CD1c-positive myeloid dendritic cell (primary cell): ENCODE data around the gene CHCHD3.

Experiments
- DNase-seq: peaks from one replicate; pipeline ENCODE4 v3.0.0-alpha.2; 2016; ENCODE audit errors: extremely low spot score

Gene CHCHD3

GRCh38 chr7:132817949-132818348 lies 263.9 kb downstream of the CHCHD3 start:
- DNase-seq, result no peak

GRCh38 chr7:132815696-132816311 lies 266.1 kb downstream of the CHCHD3 start:
- no peak for DNase-seq

GRCh38 chr7:132815130-132815529 lies 266.8 kb downstream of the CHCHD3 start:
- no peak for DNase-seq

DNA sequence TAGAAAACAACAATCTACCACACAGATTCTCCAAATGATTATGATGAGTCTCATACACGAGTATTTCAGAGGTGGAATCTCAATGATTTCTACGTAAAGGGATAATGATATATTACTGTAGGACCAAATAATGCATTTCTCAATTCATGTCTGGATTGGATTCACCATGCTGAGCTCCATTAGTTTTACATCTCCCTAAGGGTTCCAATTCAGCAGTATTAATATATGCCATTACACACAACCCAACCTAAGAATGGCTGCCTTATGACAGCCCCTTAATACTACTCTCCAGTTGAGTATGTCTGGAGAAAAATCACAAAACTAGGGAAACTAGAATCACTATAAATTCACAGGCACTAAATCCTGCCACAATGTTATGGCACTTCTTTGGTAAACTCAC lies 271.3 kb downstream of the CHCHD3 start:
- DNase-seq, result no peak

DNA sequence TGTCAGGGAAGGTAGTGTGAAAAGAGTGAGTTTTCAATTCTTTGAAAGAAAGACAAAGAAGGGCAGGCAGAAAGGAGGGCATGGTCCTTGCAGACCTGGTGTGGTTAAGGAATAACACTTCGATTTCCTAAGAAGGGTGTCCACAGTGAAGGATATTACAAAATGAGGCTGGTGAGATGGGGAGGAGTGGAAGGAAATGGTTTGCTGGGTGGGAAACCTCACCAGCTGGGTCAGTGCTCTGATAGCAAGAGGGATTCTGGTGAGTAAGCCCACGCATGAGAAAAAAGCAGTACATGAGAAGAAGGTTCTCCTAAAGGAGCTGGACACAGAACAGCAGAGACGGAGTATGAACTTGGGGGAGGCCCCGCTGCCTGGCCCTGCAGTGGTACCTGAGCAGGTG lies 275.1 kb downstream of the CHCHD3 start:
- DNase-seq, result no peak

DNA sequence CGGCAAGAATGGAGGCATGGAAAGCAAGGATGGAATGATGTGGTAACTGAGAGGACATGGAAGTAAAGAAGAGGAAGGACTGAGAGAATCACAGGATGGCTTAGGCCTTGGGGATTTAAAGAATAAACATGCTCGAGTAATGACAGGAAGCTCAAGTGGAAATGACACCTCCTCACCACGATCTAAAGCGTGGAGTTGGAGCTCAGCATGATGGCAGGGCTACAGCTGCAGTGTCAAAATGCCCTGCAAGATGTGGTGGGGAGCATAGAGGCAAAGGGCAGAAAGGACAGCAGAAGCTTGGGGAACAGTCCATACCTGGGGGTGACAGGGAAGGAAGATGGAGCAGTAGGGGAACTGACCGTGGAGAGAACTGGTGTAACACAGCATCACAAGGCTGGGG lies 276.1 kb downstream of the CHCHD3 start:
- DNase-seq, result no peak

DNA sequence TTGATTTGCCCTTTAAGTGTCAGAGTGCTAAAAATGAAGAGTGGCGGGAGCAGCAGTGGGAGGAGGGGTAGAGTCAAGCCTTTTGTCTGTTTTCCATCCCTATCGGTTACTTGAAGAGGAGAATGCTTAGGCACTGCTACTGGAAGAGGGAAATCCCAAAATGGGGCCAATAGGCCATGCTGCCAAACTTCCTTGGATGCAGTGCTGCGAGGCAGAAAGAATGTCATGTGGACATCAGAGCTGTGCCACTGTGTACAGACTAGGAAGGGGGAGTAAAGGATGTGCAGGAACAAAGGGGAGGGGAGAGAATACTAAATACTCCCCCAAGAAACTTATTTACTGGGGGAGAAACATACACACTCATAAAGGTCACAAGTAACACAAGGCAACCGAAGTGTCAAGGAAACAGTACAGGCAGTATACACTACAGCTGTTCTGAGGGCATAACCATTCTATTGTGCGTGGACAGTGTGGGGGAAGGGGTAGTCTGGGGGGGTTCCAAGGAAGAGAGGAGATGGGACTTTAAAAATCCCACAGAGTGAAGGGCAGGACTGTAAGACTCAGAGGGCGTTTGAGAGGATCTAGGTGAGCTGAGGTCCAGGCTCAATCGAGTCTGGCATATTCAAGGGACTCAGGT lies 276.9 kb downstream of the CHCHD3 start:
- DNase-seq, result no peak

DNA sequence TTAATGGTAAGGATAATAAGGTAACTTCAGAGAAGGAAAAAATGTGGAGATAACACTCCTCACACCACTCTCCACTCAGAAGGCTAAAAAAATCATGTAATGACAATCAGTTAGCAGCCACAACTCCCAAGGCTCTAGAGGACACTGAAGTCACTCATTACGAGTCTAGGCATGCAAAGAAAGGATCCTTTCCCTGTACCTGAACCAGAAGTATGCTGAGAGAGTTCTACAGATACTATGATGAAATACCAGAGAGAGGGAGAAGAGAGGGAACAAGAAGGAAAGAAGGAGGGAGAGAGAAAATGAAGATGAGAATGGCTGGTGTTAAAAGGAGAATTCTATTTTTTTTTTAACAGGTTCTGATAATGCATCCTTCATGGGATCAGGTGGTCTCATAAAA lies 281.4 kb downstream of the CHCHD3 start:
- no peak for DNase-seq

GRCh38 chr7:132799081-132799413 lies 282.8 kb downstream of the CHCHD3 start:
- DNase-seq, result no peak

DNA sequence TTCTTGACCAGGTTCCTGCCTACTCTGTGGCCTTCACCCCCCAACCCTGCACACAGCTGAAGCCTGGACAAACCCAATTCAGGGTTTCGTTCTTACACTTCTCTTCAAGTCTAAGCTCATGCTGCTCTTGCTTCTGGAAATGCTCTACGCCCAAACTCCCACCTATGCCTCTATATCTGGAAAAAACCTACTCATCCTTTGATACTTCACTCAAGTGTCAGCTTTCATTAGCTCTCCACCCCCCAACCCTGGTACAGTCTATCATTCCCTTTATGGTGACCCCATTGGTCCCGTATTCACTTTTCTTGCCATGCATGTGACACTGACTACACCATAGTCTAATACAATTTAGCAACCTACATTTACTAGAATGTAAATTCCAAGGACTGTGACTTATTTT lies 284.7 kb downstream of the CHCHD3 start:
- DNase-seq, result no peak

DNA sequence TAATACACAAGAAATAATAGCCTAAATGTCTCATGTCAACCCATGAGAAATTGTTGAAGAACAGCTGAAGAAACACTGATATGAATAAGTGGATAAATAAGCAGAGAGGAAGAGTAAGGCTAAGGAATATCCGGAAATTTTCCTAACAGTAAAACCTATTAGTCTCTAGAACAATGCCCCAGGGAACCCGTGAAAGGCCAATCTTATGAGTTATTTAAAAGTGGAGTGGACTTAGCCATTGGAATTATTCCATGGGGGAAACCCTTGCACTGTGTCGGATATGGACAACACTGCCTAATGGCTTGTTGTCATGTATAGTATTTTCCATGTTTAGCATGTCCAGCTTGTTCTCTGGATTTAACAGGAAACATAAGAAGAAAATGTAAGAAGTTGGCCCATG lies 288.4 kb downstream of the CHCHD3 start:
- DNase-seq, result no peak

GRCh38 chr7:132791036-132791435 lies 290.9 kb downstream of the CHCHD3 start:
- no peak for DNase-seq

- no peak for DNase-seq
These were observed 291.8 kb downstream of the CHCHD3 start for GRCh38 chr7:132790104-132790503.

GRCh38 chr7:132789281-132789680 lies 292.6 kb downstream of the CHCHD3 start:
- no peak for DNase-seq

- DNase-seq, result no peak
These were observed 296.0 kb downstream of the CHCHD3 start for GRCh38 chr7:132785870-132786269.

DNA sequence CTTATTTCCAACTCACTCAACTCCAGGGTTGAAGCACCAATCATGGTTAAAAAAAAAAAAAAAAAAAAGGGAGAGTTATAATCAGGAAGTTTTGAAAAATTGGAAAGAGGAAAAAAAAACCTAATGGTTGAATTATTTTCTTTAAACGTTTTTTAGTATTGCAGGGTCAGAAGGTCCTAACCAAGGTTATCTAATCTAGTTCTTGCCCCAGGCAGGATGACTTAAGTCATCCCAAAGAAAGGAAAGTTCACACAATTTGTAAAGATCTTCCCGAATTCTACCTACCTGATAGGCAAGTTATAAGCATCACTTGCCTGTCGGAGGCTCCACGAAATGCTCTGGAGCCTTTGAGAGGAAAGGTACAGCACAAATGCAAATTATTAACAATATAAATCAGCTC lies 297.5 kb downstream of the CHCHD3 start:
- DNase-seq, result no peak

DNA sequence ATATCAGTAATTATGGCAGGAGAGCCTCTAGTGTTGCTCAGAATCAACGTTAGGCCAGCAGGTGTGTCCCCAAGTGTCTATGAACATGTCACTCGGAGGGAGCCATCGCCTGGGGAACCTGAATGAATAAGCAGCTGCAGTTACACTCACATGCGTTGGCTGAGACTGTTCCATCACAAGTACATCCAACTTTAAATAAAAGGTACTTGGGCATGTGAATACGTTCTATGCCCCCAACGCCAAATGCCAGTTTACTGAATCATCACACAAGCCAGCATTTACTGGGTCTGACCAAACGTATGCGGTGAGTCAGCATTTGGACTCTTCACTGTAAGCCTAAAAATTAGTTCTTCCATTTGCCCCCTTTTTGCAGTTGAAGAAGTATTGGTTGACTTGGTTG lies 298.1 kb downstream of the CHCHD3 start:
- DNase-seq, result no peak

GRCh38 chr7:132782777-132783640 lies 298.9 kb downstream of the CHCHD3 start:
- no peak for DNase-seq

- no peak for DNase-seq
These were observed 301.1 kb downstream of the CHCHD3 start for GRCh38 chr7:132780822-132781221.

DNA sequence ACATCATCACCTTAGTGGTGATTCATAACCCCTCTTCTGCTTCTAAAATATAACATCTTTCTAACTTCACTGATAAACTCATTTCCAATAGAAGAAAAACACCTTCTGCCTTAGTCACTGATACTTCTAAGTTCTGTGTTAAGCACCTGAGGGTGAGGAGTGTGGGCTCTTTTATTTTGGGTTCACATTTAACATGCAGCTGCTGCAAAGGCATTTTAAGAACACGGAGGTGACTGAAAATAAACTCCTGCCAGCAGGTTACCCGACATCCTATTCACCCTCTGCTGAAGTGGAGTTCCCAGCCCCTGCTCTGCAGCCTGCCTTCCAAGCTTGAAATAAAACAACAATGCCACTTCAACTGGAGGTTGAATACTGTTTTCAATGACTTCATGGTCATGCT lies 302.7 kb downstream of the CHCHD3 start:
- no peak for DNase-seq

- no peak for DNase-seq
These were observed 303.1 kb downstream of the CHCHD3 start for GRCh38 chr7:132778761-132779160.

DNA sequence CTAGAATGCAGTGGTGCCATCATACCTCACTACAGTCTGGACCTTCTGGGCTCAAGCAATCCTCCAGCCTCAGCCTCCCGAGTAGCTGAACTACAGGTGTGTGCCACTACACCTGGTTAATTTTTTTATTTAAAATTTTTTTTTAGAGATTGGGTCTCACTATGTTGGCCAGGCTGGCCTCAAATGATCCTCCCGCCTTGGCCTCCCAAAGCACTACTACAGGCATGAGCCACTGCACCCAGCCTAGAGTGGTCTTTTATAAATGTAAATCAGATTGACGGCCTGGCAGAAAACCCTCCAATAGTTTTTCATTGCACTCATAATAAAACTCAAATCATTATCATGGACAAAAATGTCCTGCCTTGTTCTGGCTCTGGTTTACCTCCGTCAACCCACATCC lies 303.9 kb downstream of the CHCHD3 start:
- DNase-seq, result no peak

DNA sequence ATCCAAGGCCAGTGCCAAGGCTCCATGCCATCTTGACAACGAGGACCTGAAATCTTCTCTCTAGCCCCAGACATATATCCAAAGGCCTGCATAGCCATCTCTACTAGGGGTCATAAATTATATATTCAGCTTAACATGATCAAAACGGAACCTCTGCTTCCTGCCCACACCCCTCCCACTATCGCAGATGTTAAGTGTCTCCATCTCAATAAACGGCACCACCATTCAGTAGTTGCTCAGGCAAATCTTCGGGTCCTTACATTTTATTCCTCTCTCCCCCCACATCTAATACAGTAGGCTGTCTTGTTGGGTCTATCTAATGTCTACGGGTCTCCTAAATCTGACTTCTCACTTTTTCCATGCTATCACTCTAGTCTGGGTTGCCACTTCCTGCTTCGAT lies 304.5 kb downstream of the CHCHD3 start:
- no peak for DNase-seq
